Measurements from ENCODE around the gene KLHL17. TPM values are rescaled to one million over a fixed set of nuclear protein-coding genes. Genes with fewer than 3 reads are reported as not detected.

The KLHL17 gene
- total and polyA plus RNA-seq, 9 of the 15 experiments (the other 6 are each of a cell fraction or from before 2014, with no cell fraction given) = 0.14 to 84.8 (median 13.0) TPM

GRCh38 chr1:1004780-1005697 lies 44.7 kb downstream of the KLHL17 start (continued):
- TF ChIP-seq ZNF609 (CRISPR knock-in tag; IDR thresholded peaks at IDR 0.05; ENCODE audit: borderline replicate concordance) = no peak
- peak; percentile 47 for TF ChIP-seq ARHGAP35 (IDR thresholded peaks at IDR 0.05; ENCODE audit: partially characterized antibody)
- no peak for TF ChIP-seq FIP1L1 (IDR thresholded peaks at IDR 0.05; ENCODE audit: low read depth, low read length, poor library complexity, severe bottlenecking)
- TF ChIP-seq LCOR (CRISPR knock-in tag; IDR thresholded peaks at IDR 0.05) = no peak
- peak; percentile 73; the same call in 1 of the 2 replicates for TF ChIP-seq ZNF311 (CRISPR knock-in tag; IDR thresholded peaks at IDR 0.05)
- TF ChIP-seq GTF2A2 (tag; IDR thresholded peaks at IDR 0.05) = no peak
- TF ChIP-seq, protein P1, sequence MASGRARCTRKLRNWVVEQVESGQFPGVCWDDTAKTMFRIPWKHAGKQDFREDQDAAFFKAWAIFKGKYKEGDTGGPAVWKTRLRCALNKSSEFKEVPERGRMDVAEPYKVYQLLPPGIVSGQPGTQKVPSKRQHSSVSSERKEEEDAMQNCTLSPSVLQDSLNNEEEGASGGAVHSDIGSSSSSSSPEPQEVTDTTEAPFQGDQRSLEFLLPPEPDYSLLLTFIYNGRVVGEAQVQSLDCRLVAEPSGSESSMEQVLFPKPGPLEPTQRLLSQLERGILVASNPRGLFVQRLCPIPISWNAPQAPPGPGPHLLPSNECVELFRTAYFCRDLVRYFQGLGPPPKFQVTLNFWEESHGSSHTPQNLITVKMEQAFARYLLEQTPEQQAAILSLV (tag; IDR thresholded peaks at IDR 0.05) = no peak
- TF ChIP-seq ETS1 (conservative IDR thresholded peaks at IDR 0.05; ENCODE audit: control insufficient read depth, low read depth, low read length) = no peak; the same call in 1 of the 2 replicates
- no peak for TF ChIP-seq ZNF41 (CRISPR knock-in tag; conservative IDR thresholded peaks at IDR 0.05)
- no peak for TF ChIP-seq ZNF79 (CRISPR knock-in tag; IDR thresholded peaks at IDR 0.05; ENCODE audit: low read depth)
- no peak for TF ChIP-seq C11orf30 (IDR thresholded peaks at IDR 0.05; ENCODE audit: low read depth)
- no peak for TF ChIP-seq SRSF3 (IDR thresholded peaks at IDR 0.05; ENCODE audit: insufficient read depth, low read length)
- TF ChIP-seq SMARCA4 (IDR thresholded peaks at IDR 0.05) = peak; percentile 80
- TF ChIP-seq, protein P2, sequence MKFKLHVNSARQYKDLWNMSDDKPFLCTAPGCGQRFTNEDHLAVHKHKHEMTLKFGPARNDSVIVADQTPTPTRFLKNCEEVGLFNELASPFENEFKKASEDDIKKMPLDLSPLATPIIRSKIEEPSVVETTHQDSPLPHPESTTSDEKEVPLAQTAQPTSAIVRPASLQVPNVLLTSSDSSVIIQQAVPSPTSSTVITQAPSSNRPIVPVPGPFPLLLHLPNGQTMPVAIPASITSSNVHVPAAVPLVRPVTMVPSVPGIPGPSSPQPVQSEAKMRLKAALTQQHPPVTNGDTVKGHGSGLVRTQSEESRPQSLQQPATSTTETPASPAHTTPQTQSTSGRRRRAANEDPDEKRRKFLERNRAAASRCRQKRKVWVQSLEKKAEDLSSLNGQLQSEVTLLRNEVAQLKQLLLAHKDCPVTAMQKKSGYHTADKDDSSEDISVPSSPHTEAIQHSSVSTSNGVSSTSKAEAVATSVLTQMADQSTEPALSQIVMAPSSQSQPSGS (CRISPR knock-in tag; IDR thresholded peaks at IDR 0.05) = no peak
- TF ChIP-seq KAT8 (IDR thresholded peaks at IDR 0.05; ENCODE audit: low read depth) = no peak
- TF ChIP-seq ZBED1 (IDR thresholded peaks at IDR 0.05) = 0 out of 2 replicates have a peak, but pooled peaks have one; percentile 37
- TF ChIP-seq POLR2G (IDR thresholded peaks at IDR 0.05; ENCODE audit: low read depth, low read length) = no peak
- no peak for TF ChIP-seq SIN3A (IDR thresholded peaks at IDR 0.05; ENCODE audit: borderline replicate concordance in 2 of 2, control insufficient read depth in 1 of 2, low read depth in 2 of 2, low read length in 2 of 2)
- TF ChIP-seq CCAR2 (IDR thresholded peaks at IDR 0.05; ENCODE audit: low read depth, low read length) = no peak
